Measurements from ENCODE around the gene RASSF6. TPM values are rescaled to one million over a fixed set of nuclear protein-coding genes. Genes with fewer than 3 reads are reported as not detected.

RASSF6 gene
- total RNA-seq, 1 donor from 2014 or later: not detected

GRCh38 chr4:73608689-73609594 lies 11.3 kb downstream of the RASSF6 start:
- Mint-ChIP-seq H3K27ac (no peak overlapping the region), H3K27me3 (ENCODE audit: insufficient read depth, low read depth) (no peaks in the 10 kb centered on the region), H3K36me3 (no peaks in the 10 kb centered on the region), H3K9me3 (no peaks in the 10 kb centered on the region), H3K4me1 (peaks cover 6% of the 10 kb centered on the region), H3K4me3 (no peak overlapping the region)
- TF ChIP-seq EZH2phosphoT487 (IDR thresholded peaks at IDR 0.05) (no peak), CTCF (IDR thresholded peaks at IDR 0.05) (no peak), EZH2 (IDR thresholded peaks at IDR 0.05) (no peak)
- Histone ChIP-seq H4K20me1 (ENCODE audit: low read depth) (no peaks in the 10 kb centered on the region), H3K27me3 (no peaks in the 10 kb centered on the region), H3K27ac (no peak overlapping the region), H3K9me3 (ENCODE audit: low read depth) (no peaks in the 10 kb centered on the region), H3K4me3 (no peak overlapping the region), H3K79me2 (ENCODE audit: low read depth) (no peaks in the 10 kb centered on the region), H3F3A (ENCODE audit: low read depth) (no peaks in the 10 kb centered on the region), H3K9ac (no peak overlapping the region), H3K4me1 (peaks cover 5% of the 10 kb centered on the region), H2AFZ (replicated peaks) (no peak overlapping the region), H3K4me2 (no peak overlapping the region), H3K36me3 (no peaks in the 10 kb centered on the region)
- DNase-seq (ENCODE audit: low spot score): no peak

GRCh38 chr4:73607375-73608033 lies 12.7 kb downstream of the RASSF6 start:
- peaks cover 6% of the 10 kb centered on the region for H3K4me1 Mint-ChIP-seq
- H3K27ac Mint-ChIP-seq: no peak overlapping the region
- H3K9me3 Mint-ChIP-seq: no peaks in the 10 kb centered on the region
- TF ChIP-seq CTCF (IDR thresholded peaks at IDR 0.05) (no peak), EZH2 (IDR thresholded peaks at IDR 0.05) (no peak), EZH2phosphoT487 (IDR thresholded peaks at IDR 0.05) (no peak)
- H3K4me2 ChIP-seq: no peak overlapping the region
- no peaks in the 10 kb centered on the region for H3K36me3 Mint-ChIP-seq
- no peak for DNase-seq (ENCODE audit: low spot score)
- H3K27ac ChIP-seq: no peak overlapping the region
- no peaks in the 10 kb centered on the region for H3K27me3 ChIP-seq
- H3K4me3 Mint-ChIP-seq: no peak overlapping the region
- no peaks in the 10 kb centered on the region for H3K9me3 ChIP-seq (ENCODE audit: low read depth)
- H2AFZ ChIP-seq (replicated peaks): no peak overlapping the region
- H3K4me1 ChIP-seq: peaks cover 5% of the 10 kb centered on the region
- H3K27me3 Mint-ChIP-seq (ENCODE audit: insufficient read depth, low read depth): no peaks in the 10 kb centered on the region
- no peak overlapping the region for H3K4me3 ChIP-seq
- H3K36me3 ChIP-seq: no peaks in the 10 kb centered on the region
- no peak overlapping the region for H3K9ac ChIP-seq
- no peaks in the 10 kb centered on the region for H4K20me1 ChIP-seq (ENCODE audit: low read depth)
- H3K79me2 ChIP-seq (ENCODE audit: low read depth): no peaks in the 10 kb centered on the region
- H3F3A ChIP-seq (ENCODE audit: low read depth): no peaks in the 10 kb centered on the region

GRCh38 chr4:73606465-73606974 lies 13.7 kb downstream of the RASSF6 start:
- no peaks in the 10 kb centered on the region for H3K9me3 ChIP-seq (ENCODE audit: low read depth)
- H3K27me3 Mint-ChIP-seq (ENCODE audit: insufficient read depth, low read depth): no peaks in the 10 kb centered on the region
- DNase-seq (ENCODE audit: low spot score): no peak
- H3K4me3 Mint-ChIP-seq: no peak overlapping the region
- H3K4me1 Mint-ChIP-seq: peaks cover 6% of the 10 kb centered on the region
- H3K9me3 Mint-ChIP-seq: no peaks in the 10 kb centered on the region
- H2AFZ ChIP-seq (replicated peaks): no peak overlapping the region
- no peak overlapping the region for H3K9ac ChIP-seq
- H3K36me3 Mint-ChIP-seq: no peaks in the 10 kb centered on the region
- H3K4me1 ChIP-seq: peaks cover 5% of the 10 kb centered on the region
- H3K27ac ChIP-seq: no peak overlapping the region
- H4K20me1 ChIP-seq (ENCODE audit: low read depth): no peaks in the 10 kb centered on the region
- H3K79me2 ChIP-seq (ENCODE audit: low read depth): no peaks in the 10 kb centered on the region
- H3F3A ChIP-seq (ENCODE audit: low read depth): no peaks in the 10 kb centered on the region
- H3K4me2 ChIP-seq: no peak overlapping the region
- no peaks in the 10 kb centered on the region for H3K27me3 ChIP-seq
- H3K27ac Mint-ChIP-seq: no peak overlapping the region
- no peak overlapping the region for H3K4me3 ChIP-seq
- H3K36me3 ChIP-seq: no peaks in the 10 kb centered on the region
- TF ChIP-seq EZH2 (IDR thresholded peaks at IDR 0.05): no peak
- TF ChIP-seq EZH2phosphoT487 (IDR thresholded peaks at IDR 0.05): no peak
- no peak for TF ChIP-seq CTCF (IDR thresholded peaks at IDR 0.05)

Data from neural progenitor cell (in vitro differentiated cells).